Activated gamma-delta T cell treated with Interleukin-2 at 50 U/mL for 16 hours (primary cell): ENCODE data around the gene CRADD.
"Not testable (repeated sequence)": the region's sequence is repeated elsewhere in the genome, so short reads cannot be mapped to it uniquely, and the experiment has no call there.

Source experiments
- DNase-seq: peaks from one replicate; pipeline ENCODE4 v3.0.0-alpha.2; 2020

CRADD gene

GRCh38 chr12:93913845-93914244, 236.7 kb downstream of the CRADD start:
- DNase-seq = no peak

GRCh38 chr12:93914281-93914680, 237.1 kb downstream of the CRADD start:
- no peak for DNase-seq

DNA sequence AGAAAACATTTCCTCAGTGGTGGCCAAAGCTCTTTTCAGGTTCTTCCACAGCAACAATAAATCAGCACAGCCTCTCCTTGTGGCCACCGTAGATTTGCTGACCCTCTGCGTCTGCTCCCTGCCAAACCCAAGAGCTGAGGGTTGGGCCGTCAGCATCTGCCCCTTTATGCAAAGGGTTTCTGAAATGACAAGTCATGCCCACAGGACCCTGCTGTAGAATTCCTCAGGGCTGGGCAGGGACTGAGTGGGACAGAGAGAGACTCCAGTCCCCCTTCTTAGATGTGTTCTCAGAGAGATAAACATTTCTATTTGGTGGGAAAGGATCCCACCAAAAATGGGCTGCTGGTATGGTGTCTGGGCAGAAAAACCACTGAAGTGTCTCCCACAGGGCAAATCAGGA, 238.2 kb downstream of the CRADD start:
- DNase-seq = no peak

DNA sequence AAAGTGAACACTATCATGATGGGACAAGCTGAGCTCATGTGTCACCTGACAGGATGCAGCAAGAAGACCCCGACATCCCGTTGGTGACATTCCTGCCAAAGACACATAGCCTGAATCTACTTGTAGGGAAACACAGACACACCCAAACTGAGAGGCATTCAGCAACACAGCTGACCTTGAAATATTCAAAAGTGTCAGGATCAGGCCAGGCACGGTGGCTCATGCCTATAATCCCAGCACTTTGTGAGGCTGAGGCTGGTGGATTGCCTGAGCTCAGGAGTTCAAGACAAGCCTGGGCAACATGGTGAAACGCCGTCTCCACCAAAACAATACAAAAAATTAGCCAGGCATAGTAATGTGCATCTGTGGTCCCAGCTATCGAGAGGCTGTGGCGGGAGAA, 239.2 kb downstream of the CRADD start:
- no peak for DNase-seq

- DNase-seq = no peak
Measured at GRCh38 chr12:93918262-93918661, 241.1 kb downstream of the CRADD start.

DNA sequence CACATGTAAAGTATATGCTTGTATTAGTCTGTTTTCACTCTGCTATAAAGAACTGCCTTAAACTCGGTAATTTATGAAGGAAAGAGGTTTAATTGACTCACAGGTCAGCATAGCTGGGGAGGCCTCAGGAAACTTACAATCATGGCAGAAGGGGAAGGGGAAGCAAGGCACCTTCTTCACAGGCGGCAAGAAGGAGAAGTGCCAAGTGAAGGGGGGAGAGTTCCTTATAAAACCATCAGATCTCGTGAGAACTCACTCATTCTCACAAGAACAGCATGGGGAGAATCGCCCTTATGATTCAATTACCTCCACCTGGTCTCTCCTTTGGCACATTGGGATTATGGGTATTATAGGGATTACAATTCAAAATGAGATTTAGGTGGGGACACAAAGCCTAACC, 241.7 kb downstream of the CRADD start:
- no peak for DNase-seq

DNA sequence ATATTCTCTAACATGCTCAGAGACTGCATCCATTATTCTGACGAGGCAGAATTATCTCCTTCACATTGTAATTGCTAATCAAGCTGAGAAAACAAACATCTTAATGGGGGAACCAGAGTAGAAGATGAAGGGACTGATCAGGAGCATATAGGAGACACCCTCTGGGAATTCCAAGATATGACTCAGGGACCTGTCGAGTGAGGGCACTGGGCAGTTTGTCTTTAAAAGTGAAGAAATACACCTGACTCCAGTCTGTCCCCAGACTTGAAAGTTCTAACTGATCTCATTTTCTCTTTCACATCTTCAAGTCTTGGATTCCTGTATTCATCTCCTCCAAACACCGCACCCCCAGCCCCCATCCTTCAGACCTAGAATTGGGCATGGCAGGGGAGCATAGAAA, 244.3 kb downstream of the CRADD start:
- DNase-seq = no peak

- DNase-seq = no peak
Measured at GRCh38 chr12:93922583-93923006, 245.4 kb downstream of the CRADD start.

DNA sequence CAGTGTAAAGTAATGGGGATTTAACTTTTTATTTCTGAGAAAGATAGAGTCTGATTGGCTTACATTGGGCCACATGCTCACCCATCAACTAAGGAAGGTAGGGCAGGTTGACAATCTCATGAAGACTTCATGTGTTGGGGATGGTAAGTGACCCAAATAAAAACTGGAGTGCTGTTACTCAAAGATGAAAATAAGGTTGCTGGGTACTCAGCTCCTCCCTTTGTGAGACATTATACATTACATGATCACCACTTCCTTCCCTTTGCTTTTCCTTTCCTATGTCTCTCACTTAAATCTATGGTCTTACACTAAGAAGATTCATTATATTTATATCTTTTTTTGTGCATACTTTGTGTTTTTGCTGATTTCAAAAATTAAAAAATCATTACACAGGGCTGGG, 247.2 kb downstream of the CRADD start:
- DNase-seq = no peak

DNA sequence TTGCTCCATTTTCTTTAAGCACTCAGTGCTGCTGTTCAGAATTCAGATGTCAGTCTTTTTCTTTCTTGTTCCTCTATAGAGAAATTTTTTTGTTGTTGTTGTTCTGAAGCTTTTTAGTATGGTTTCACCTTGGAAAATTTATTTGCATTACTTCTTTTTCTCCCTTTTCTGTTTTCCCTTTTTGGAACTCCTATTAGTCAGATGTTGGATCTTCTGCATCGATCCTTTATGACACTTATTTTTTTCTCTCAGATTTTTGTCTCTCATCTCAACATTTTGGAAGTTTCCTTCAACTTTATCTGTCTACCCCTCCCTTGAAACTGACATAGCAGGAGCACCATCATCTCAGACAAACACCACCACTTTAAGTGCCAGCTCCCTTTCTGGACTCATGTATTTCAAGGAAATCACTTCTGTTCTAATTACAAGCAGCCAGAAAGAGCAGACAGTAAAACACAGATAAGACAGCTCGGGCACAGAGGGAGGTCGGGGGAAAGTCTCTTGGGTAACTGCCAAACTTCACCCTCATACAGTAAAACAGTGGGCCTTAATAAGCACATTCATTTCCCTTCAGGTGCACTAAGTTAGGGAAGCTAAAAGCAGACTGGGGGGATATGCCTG, 248.5 kb downstream of the CRADD start:
- no peak for DNase-seq

DNA sequence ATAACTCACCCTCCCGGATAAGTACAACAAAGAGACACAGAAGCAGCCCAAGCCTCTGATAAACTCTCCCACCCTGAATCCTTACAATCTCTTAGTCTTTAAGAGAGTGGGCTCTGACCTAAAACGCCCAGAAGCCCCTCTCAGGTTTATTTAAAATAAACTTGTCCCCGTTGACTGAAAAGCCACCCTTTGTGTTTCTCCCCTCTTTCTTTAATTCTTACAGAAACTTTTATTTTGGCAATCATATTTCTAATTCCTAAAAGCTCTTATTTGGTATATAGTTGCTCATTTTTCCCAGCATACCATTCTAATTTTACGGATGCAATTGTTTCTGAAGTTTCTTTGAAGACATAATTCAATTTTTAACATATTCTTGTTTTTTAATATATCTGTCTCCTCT, 249.1 kb downstream of the CRADD start:
- no peak for DNase-seq

DNA sequence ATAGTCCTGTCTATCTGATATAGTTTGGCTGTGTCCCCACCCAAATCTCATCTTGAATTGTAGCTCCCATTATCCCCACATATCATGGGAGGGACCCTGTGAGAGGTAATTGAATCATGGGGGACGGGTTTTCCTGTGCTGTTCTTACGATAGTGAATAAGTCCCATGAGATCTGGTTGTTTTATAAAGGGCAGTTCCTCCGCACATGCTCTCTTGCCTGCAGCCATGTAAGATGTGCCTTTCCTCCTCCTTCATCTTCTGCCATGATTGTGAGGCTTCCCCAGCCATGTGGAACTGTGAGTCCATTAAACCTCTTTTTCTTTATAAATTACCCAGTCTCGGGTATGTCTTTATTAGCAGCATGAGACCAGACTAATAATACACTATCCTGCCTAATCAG, 251.9 kb downstream of the CRADD start:
- DNase-seq = not testable (repeated sequence)

- DNase-seq = no peak
Measured at GRCh38 chr12:93937812-93938211, 260.6 kb downstream of the CRADD start.

GRCh38 chr12:93938317-93938716, 261.1 kb downstream of the CRADD start:
- DNase-seq = no peak

- no peak for DNase-seq
Measured at GRCh38 chr12:93938931-93939330, 261.8 kb downstream of the CRADD start.

- no peak for DNase-seq
Measured at GRCh38 chr12:93939641-93940325, 262.6 kb downstream of the CRADD start.

DNA sequence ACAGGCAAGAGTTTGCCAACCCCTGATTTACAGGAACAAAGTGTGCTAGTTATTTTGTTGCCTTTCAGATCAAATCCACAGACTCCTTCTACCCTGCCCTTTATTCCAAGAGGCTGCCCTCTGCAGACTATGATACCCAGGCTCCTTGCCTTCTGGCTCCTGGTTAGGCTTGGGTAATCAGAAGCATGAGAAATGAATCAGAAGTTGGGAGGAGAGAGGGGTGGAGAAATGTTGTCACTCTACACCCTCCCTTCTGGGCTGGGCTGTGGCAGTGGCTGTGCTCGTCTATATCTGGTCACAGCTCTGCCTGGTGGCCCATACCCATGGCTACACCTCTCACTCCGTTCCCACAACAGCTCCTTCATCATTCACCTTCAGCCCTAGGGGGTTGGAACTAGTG, 266.6 kb downstream of the CRADD start:
- DNase-seq = no peak

DNA sequence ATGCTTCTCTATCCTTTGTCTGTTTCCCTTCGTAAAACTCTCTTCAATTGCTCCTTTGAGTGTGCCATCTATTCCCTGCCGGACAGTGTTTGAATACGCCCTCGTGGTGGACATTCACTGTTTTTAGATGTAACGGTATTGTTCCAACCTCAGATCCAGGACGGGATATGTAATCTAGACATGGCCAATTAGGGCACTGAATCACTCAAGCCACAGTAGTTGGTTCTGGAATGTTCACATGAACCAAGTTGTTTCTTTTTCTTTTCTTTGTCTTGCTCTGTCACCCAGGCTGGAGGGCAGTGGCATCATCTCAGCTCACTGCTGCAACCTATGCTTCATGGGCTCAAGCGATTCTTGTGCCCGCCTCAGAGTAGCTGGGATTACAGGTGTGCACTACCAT, 267.0 kb downstream of the CRADD start:
- DNase-seq = no peak
